Sigmoid colon (tissue), 4 donors: ENCODE measurements around the gene TRIM45.

Source experiments
- CTCF ChIP-seq, 4 experiments: fragments of 450-650 bp in 3 of 4; fragments of 200-600 bp in 1 of 4; IDR thresholded peaks; one replicate each; pipeline ENCODE4 v1.5.1; 2016 to 2019; ENCODE audit warnings: antibody characterized with exemption in 4 of 4, mild to moderate bottlenecking in 3 of 4, moderate library complexity in 2 of 4
- POLR2A ChIP-seq, 2 donors: fragments of 450-650 bp; IDR thresholded peaks; one replicate each; pipeline ENCODE4 v1.6.1; 2016; ENCODE audit warnings: antibody characterized with exemption in 2 of 2, mild to moderate bottlenecking in 2 of 2, moderate library complexity in 2 of 2
- POLR2AphosphoS5 ChIP-seq, 4 donors: sonication (generic); formaldehyde crosslinking; IDR thresholded peaks; one replicate each; pipeline ENCODE4 v1.6.1; 2017; ENCODE audit warnings: antibody characterized with exemption in 4 of 4

GRCh38 chr1:117094841-117095604, 26.5 kb downstream of the TRIM45 start:
- no peak for TF ChIP-seq CTCF (IDR thresholded peaks at IDR 0.05)
- TF ChIP-seq POLR2AphosphoS5 (IDR thresholded peaks at IDR 0.05) = no peak
- TF ChIP-seq POLR2A (IDR thresholded peaks at IDR 0.05) = no peak
